DMS 273 treated with DMSO at 0.1 percent for 48 hours (cell line): Measurements from ENCODE around the gene STXBP1.
A peak's percentile ranks its signal among the peaks of the same experiment; 100 is the strongest.
"Not testable (repeated sequence)": the region's sequence is repeated elsewhere in the genome, so short reads cannot be mapped to it uniquely, and the experiment has no call there.

Experiments used
- DNase-seq: peaks from one replicate; lab custom pipeline; 2025; lab: John Stamatoyannopoulos, UW

Gene STXBP1

DNA sequence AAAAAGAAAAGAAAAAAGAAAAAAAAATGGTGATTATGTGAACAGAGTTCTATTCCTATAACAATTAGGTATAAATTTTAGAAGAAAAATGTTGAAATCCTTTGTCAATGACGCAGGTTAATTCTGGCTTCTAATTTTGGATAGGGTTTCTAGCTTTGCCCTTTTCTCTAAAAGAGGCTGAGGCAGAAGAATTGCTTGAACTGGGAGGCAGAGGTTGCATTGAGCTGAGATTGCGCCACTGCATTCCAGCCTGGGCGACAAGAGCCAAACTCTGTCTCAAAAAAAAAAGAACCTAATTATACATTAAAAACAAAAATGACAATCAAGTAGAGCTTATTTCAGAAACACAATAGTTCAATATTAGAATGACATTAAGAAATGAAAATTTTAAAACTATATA, 2.9 kb downstream of the STXBP1 start:
- no peak for DNase-seq

DNA sequence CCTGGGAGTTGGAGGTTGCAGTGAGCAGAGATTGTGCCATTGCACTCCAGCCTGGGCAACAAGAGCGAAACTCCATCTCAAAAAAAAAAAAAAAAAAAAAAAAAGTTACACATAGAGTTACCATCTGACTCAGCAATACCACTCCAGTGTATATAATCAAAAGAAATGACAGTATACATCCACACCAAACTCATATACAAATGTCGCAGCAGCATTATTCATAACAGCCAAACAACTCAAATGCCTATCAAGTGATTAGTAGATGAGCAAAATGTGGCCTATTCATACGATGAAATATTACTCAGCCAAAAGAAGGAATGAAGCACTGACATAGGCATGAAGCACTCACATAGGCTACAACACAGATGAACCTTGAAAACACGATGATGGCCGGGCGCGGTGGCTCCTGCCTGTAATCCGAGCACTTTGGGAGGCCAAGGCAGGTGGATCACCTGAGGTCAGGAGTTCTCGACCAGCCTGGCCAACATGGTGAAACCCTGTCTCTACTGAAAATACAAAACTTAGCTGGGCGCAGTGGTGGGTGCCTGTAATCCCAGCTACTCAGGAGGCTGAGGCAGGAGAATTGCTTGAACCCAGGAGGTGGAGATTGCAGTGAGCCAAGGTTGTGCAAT, 9.4 kb downstream of the STXBP1 start:
- not testable (repeated sequence) for DNase-seq

DNA sequence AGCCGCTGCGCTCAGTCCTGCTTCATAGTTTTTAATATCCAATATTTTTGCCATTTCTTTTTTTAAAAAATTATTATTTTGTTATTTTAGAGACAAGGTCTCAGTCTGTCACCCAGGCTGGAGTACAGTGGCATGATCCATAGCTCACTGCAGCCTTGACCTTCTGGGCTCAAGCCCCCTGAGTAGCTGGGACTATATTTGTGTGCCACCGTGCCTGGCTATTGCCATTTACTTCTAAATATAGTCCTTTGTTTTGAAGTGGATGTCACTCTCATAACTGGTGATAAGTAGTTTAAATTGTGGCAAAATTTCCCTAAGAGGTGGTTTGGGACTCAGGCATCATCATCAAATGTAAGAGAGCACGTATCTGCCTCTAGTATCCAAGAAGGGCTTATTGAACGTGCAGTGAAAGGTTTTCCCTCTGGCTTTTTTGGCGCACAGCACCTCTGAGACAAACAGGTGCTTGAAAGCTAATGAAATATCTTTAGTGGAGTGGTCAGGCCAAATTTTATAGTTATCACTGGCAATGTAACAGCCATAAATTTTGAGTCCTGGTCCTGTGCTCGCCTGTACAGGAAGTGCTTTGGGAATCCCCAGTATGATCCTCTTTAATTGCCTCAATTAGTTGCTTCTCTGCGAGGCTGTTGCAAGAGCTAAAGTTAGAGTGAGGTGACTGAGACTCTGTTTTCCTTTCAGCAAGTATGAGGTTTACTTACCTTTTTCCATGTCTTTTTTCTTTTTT, 14.8 kb downstream of the STXBP1 start:
- DNase-seq, result no peak

DNA sequence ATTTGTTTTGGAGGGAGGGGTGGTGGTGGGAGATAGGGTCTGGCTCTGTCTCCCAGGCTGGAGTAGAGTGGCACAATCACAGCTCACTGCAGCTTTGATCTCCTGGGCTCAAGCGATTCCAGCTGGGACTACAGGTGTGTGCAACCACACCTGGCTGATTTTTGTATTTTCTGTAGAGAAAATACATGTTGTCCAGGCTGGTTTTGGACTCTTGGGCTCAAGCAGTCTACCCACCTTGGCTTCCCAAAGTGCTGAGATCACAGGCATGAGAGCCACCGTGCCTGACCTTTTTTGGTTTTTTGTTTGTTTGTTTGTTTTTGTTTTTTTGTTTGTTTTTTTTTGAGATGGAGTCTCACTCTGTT, 15.4 kb downstream of the STXBP1 start:
- no peak for DNase-seq

DNA sequence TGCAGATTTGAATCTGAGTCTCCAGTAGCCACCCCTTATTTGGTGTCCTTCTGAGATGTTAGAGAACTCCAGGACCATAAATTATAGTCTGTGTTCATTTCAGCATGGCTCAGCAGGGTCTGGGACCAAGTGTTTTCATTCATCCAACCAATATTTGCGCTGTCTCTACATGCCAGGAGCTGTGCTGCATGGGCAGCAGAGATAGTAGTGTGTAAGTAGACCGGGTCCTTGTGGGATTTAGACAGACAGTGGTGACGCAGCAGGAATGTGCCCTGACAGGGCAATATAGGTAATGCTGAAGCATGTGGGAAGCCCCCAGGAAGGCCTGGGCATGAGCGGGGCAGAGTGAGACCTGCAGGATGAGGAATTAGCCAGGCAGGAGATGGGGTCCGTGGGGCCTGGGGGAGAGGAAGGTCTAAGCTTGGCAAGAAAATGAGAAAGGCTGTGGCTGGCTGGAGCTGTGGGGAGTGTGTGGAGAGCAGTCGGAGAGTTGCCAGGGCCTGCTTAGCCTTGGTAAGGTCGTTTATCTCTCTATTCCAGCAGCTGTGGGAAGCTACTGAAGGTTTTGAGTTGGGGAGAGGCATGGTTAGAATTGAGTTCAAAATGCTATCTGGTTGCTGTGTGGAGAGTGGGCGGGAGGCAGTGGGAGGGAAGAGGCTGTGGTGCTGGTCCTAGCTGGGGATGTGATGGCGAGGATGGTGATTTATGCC, 16.8 kb downstream of the STXBP1 start:
- no peak for DNase-seq

DNA sequence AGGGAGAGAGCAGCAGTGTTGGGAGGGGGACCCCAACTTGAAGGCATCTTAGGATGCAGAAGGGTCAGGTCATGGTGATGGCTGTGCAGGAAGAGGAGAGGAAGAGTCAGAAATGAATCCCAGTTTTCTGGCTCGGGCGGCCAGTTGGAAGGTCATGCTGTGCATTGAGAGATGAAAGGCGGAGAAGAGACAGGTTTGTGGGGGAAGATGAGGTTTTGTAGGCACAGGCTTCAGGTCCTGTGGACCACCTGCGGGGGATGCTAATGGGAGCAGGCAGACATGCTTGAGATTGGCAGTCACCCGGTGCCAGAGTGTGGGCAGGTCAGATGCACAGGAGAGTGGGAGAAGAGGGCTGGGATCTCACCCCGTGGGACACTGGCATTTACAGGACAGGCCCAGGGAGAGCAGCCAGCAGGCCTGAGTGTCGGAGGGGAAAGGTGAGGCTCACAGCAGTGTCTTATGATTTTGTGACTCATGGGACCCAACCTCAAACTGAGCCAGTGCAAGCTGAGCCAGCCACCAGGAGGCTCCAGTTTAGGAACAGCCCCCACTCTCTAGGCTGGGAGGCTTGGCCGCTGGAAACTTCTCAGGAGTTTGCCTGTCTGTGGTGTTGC, 17.5 kb downstream of the STXBP1 start:
- DNase-seq, result no peak

DNA sequence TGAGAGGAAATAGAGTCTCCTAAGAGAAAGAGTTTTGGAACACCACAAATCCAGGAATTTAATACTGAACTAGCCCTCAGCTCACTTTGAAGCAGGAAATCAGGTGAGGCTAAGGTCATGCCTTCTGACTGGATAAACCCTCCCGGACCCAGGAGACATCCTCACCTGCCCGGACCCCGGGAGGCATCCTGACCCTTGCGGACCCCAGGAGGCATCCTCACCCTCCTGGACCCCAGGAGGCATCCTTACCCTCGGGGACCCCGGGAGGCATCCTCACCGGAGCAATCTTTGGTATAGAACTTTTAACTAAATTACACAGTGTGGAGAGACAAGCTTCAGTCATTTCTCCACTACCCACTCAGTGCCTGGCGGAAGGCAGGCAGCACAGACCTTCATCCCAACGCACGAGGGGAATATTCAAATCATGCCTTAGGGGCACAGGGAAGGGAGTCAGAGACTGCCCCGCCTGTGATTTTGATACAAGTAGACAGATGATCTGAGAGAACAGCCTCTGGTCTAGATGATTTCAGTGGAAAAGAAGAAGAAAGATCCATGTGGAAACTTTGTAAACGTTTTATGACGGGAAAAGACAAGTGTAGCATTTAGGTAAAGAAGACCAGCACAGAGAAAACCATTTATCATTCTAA, 21.3 kb downstream of the STXBP1 start:
- DNase-seq, result no peak

DNA sequence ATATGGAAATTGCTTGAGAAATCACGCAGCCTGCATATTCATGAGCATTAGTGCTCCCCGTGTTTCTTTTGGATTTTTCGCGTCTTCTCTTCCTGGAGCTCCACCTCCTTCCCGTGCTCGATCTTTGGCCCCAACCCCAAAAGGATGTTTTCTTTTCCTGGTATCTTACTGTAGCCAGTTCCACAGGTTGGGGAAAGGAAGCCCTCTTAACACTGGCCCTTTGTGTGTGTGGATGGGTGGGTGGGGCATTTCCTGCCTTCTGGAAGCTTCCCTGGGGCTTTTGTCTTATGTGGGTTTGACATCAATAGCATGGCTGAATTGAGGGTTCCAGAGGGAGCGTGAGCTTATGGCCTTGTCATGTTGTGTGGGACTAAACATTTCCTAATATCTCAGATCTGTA, 21.9 kb downstream of the STXBP1 start:
- DNase-seq, result no peak

DNA sequence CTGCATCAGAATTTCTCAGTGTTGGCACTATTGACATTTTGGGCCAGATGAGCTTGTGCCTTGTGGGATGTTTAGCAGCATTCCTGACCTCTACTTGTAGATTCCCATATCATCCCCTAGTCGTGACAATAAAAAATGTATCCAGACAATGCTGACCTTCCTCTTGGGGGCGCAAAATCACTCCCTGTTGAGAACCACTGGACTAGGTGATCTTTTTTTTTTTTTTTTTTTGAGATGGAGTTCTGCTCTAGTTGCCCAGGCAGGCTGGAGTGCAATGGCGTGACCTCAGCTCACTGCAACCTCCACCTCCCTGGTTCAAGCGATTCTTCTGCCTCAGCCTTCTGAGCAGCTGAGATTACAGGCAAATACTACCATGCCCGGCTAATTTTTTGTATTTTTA, 22.6 kb downstream of the STXBP1 start:
- DNase-seq, result peak; percentile 16

DNA sequence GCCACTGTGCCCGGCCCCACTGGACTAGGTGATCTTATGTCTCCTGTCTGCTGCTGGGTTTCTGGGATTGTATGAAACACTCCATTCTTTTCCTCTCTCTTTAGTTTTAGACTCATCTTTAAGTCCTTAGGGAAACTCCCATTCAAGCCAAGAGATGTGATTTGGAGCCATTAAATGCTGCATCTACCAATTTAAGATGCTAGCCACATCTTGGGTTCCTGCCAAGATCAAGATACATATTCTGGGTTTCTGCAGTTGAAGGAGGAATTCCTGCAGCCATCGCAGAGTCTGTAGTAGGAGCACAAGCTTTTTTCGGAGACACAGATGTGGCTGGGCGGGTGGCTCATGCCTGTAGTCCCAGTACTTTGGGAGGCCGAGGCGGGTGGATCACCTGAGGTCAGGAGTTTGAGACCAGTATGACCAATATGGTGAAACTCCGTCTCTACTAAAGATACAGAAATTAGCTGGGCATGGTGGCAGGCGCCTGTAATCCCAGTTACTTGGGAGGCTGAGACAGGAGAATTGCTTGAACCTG, 23.2 kb downstream of the STXBP1 start:
- DNase-seq, result no peak

DNA sequence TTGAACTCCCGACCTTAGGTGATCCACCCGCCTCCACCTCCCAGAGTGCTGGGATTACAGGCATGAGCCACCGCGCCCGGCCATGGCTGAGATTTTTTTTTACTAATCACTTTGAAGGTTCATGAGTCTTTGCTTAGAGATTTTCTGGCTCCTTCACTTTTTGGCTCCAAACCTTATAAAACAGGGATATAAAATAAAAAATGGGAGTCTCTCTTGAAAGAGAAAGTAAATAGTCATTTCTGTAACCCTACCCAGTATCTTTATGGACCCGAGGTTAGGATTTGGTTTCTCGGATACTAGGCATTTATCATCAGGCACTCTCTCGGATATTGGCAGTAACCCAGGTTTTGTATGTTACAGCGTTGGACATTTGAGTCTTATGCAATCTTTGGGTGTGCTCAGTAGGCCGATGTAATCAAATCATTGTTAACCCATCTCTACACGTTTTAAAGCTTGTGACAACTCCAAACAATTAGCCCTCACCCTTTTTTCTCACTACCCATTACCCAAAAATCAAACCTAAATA, 25.3 kb downstream of the STXBP1 start:
- DNase-seq, result peak; percentile 36

DNA sequence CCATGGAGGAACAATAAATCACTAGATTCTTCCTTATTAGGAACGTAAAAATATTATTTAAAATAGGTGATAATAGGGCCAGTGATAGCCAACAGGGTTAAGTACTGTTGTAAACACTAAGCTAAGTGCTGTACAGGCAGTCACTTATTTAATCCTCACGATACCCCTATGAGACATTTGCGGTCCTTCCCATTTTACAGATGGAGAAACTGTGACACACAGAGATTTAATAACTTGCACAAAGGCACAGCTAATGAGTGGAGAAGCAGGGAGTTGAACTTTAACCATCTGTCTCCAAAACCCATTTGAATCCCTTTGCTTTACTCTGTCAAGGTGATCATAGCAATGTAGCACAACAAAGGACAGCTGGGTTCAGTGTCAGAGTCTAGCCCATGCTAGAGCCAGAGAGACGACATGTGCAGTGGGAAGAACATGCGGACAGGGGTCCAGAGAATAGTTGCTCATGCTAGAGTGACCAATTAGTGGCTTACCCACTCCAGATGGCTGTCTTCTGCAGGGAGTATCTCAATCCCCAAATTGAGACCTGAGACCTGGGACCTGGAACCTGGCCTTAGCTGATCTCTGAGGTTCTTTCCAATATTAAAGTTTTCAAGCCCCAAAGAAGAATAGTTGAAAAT, 28.9 kb downstream of the STXBP1 start:
- peak; percentile 52 for DNase-seq

DNA sequence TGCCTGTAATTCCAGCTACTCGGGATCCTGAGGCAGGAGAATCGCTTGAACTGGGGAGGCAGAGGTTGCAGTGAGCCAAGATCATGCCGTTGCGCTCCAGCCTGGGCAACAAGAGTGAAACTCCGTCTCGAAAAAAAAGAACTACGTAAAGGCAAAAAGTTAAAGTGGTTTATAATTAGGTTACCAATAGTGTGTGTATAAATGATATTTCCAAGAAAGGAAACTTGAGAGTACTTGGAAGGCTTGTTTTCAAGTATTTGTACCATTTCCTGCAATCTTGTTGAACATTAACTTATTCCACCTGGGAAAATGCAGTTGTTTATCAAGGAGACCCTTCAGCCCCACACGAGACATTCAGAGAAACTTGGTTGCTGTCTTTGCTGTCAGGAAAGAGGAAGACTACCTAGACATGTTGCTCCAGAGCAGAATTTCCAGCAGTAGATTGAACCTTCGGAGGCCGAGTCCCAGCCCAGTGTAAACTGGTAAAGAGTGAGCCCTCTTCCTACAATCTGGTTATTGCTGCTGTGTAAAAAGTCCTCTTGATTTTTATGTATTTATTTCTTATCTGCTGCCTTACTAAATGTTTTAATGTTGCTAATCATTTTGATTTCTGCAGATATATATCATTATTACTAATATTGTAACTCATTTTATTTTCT, 30.1 kb downstream of the STXBP1 start:
- no peak for DNase-seq

DNA sequence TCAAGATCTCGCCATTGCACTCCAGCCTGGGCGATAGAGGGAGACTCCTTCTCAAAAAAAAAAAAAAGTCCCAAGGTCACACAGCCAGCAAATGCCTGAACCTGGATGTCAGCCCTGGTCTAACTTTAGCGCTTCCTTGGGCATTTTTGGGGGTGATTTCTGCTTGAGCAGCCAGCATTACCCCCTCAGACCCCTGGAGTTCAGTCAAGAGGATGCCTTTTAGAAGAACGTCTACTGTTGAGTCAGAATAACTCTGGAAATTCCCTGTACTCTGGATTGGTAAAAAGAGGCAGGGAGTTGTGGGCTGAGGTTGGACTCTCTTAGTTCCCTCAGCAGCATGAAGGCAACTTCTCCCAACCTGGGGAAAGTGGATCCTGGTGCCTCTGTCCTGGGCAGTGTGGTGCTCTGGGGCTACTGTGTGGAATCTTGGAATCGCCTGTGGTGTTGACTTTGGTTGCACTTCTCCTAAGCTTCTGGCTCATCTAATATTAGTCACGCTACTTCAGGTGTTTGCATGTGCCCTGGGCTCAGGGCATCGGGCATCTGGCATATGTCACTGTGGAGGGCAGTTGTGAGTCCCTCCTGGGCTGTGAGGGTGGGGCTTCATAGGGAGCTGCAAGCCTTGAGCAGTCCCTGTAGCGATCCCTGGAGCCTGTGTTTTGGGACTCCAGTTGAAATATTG, 32.2 kb downstream of the STXBP1 start:
- no peak for DNase-seq

DNA sequence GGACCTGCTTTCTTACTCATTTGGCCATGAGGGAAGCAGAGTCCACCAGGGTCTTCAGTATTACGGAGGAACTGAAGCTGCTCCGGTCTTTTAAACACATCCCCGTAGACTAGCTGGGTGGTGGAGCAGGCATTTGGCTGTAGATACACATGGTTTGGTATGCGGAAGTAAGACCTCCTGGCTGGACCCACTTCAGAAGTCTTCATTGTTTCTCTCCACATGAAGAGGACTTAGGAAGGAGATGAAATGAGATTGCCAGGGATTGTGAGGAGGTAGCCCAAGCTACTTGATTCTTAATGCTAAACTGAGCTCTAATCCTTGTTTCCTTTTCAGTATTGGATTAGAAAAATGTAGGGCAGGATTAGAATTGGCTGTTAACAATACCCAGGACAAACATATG, 32.9 kb downstream of the STXBP1 start:
- DNase-seq, result no peak

DNA sequence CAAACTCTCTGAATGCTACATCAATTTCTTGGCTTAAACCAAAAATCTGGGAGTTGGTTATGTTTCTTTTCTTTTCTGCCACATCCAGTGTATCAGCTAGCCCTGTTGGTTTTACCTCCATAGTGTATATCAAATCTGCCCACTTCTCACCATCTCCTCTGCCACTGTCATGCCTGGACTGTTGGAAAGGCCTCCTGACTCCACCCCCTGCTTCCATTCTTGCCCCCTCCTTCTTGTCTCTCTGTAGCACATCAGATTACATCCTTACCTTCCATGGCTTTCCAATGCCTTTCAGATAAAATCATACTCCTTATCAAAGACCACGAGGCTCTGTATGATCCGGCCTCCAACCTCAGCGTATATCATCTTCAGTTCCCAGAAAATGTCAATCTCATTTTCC, 35.4 kb downstream of the STXBP1 start:
- DNase-seq, result no peak

DNA sequence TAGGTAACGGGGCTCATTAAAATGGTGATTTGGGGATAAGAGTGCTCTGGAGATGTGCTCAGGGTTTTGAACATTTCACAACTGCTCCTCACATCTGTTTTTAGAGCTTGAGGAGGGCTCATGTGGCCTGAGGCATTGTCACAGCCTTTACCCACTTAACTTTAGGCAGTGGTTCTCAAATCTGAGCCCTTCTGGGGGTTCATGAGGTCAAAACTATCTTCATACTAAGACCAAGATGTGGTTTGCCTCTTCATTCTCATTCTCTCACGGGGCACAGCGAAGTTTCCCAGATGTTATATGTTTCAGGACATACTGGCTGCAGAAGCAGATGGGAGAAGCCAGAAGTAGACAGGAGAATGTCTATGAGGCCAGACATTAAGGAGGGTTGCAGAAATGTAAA, 38.4 kb downstream of the STXBP1 start:
- no peak for DNase-seq

DNA sequence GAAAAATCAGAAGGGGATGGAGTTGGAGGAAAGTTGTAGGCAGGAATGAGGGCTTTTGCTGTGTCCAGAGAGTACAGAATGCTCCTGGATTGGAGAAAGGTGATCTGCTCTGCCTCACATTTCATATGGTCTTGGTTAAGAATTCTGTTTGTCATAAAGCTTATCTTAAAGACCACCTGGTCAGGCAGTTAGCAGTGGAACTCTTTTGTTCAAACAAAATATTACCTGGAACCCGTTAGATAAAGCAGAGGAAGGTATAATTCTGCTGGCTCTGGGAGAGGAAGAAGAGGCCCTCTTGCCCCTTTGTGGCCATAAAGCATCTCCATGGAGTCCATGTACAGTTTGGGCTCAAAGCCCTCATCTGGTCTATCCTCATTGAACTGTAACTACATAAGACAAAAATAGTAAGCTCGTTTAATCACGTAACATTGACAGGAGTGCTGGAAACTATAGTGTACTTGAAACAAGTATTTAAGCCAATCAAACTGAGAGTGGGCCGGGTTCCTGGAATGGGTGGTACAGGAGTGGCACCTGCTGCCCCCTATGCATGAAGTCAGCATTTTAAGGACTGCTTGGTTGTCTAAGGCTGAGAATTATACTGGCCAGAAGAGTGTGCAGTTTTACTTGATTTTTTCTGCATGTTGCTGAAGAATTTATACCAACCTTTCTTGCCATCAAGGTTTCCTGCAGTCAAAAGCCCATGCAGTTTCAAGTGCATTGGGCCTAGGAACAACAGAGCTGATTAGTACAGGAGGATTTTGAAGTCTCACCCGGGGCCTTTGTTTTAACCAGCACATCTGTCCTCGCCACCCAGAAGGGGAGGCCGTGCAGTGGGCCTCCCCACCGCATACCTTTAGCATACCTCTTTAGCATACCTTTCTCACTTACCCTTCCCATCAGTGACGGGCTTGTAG, 39.9 kb downstream of the STXBP1 start:
- no peak for DNase-seq

DNA sequence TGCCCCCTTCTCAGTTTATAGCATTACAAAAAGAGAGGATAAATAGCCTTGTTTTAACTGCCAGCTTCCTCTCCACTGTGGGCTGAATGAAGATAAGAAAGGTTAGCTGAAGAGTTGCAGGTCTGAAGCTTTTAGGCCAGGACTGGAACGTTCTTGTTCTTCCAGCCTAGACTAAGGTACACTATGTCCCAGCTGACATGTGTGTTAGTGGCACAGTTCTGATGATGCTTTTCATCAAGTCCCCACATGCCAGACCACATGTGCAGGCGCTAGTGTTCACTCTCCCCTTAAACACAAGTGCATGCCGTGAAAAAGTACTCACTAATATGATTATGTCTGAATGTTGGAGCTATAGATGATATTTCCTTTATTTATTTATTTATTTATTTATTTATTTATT, 40.7 kb downstream of the STXBP1 start:
- no peak for DNase-seq
